ENCODE data around the gene RAPGEF5.
A peak's percentile ranks its signal among the peaks of the same experiment; 100 is the strongest.

RAPGEF5 gene

GRCh38 chr7:22208799-22209198 lies 148.2 kb downstream of the RAPGEF5 start:
- Histone ChIP-seq H3K14ac (ENCODE audit: low read length) (no peak overlapping the region), H3K4me1 (ENCODE audit: control insufficient read depth in 1 of 2, insufficient read depth in 2 of 2, low read length in 2 of 2) (no peaks in the 10 kb centered on the region)
- WGBS (ENCODE audit: extremely low coverage, insufficient coverage, insufficient read length): no CpG with 5 or more reads among the region's 2 CpGs

GRCh38 chr7:22207724-22208225 lies 149.2 kb downstream of the RAPGEF5 start:
- Histone ChIP-seq H3K4ac (ENCODE audit: low read depth, low read length) (no peak overlapping the region), H3K27me3 (ENCODE audit: insufficient read depth, low read length) (no peaks in the 10 kb centered on the region), H3K18ac (ENCODE audit: low read length) (no peak overlapping the region), H4K8ac (ENCODE audit: low read depth, low read length) (no peak overlapping the region), H3K9ac (ENCODE audit: low read length) (no peak overlapping the region), H3K23ac (ENCODE audit: low read length) (no peak overlapping the region), H3K79me1 (ENCODE audit: low read length) (no peaks in the 10 kb centered on the region), H3K4me3 (ENCODE audit: low read depth, low read length) (no peak overlapping the region), H3K9me3 (ENCODE audit: insufficient read depth, low read depth, low read length) (no peaks in the 10 kb centered on the region), H2AK5ac (ENCODE audit: low read length) (no peak overlapping the region), H2BK120ac (ENCODE audit: insufficient read depth, low read length, poor library complexity) (no peak overlapping the region), H3K79me2 (ENCODE audit: control insufficient read depth, insufficient read depth, low read length, poor library complexity) (no peaks in the 10 kb centered on the region), H3K4me1 (ENCODE audit: control insufficient read depth in 1 of 2, insufficient read depth in 2 of 2, low read length in 2 of 2) (no peaks in the 10 kb centered on the region), H4K91ac (ENCODE audit: low read depth, low read length) (no peak overlapping the region), H2BK12ac (ENCODE audit: low read length) (no peak overlapping the region), H3K14ac (ENCODE audit: low read length) (no peak overlapping the region), H3K27ac (ENCODE audit: low read depth, low read length) (no peak overlapping the region), H3K4me2 (ENCODE audit: low read length) (no peak overlapping the region), H4K12ac (ENCODE audit: low read depth, low read length) (no peak overlapping the region), H3K36me3 (ENCODE audit: control insufficient read depth in 1 of 2, insufficient read depth in 2 of 2, low read length in 2 of 2) (no peaks in the 10 kb centered on the region), H2AFZ (ENCODE audit: insufficient read depth, low read length, poor library complexity) (no peak overlapping the region), H2BK5ac (ENCODE audit: low read depth, low read length, poor library complexity) (no peak overlapping the region)
- no peak for DNase-seq
- no CpG with 5 or more reads among the region's 1 CpG for WGBS (ENCODE audit: extremely low coverage, insufficient coverage, insufficient read length)

More at GRCh38 chr7:22208799-22209198, 148.2 kb downstream of the RAPGEF5 start:
- no peak overlapping the region for H3K23ac ChIP-seq (ENCODE audit: low read length)
- no peak overlapping the region for H3K9ac ChIP-seq (ENCODE audit: low read length)
- H2BK12ac ChIP-seq (ENCODE audit: low read length): no peak overlapping the region
- H3K36me3 ChIP-seq (ENCODE audit: control insufficient read depth in 1 of 2, insufficient read depth in 2 of 2, low read length in 2 of 2): no peaks in the 10 kb centered on the region
- H3K9me3 ChIP-seq (ENCODE audit: insufficient read depth, low read depth, low read length): no peaks in the 10 kb centered on the region
- no peak overlapping the region for H3K18ac ChIP-seq (ENCODE audit: low read length)
- no peak overlapping the region for H3K4ac ChIP-seq (ENCODE audit: low read depth, low read length)
- no peak overlapping the region for H2AK5ac ChIP-seq (ENCODE audit: low read length)
- H3K27ac ChIP-seq (ENCODE audit: low read depth, low read length): no peak overlapping the region
- no peaks in the 10 kb centered on the region for H3K79me2 ChIP-seq (ENCODE audit: control insufficient read depth, insufficient read depth, low read length, poor library complexity)
- H3K4me2 ChIP-seq (ENCODE audit: low read length): no peak overlapping the region
- H3K79me1 ChIP-seq (ENCODE audit: low read length): no peaks in the 10 kb centered on the region
- H2BK120ac ChIP-seq (ENCODE audit: insufficient read depth, low read length, poor library complexity): no peak overlapping the region
- DNase-seq: no peak
- H2BK5ac ChIP-seq (ENCODE audit: low read depth, low read length, poor library complexity): no peak overlapping the region
- no peak overlapping the region for H4K12ac ChIP-seq (ENCODE audit: low read depth, low read length)
- no peak overlapping the region for H4K91ac ChIP-seq (ENCODE audit: low read depth, low read length)
- no peak overlapping the region for H3K4me3 ChIP-seq (ENCODE audit: low read depth, low read length)
- no peak overlapping the region for H2AFZ ChIP-seq (ENCODE audit: insufficient read depth, low read length, poor library complexity)
- H4K8ac ChIP-seq (ENCODE audit: low read depth, low read length): no peak overlapping the region
- no peaks in the 10 kb centered on the region for H3K27me3 ChIP-seq (ENCODE audit: insufficient read depth, low read length)

GRCh38 chr7:22205631-22206030 lies 151.3 kb downstream of the RAPGEF5 start:
- no peak overlapping the region for H2BK120ac ChIP-seq (ENCODE audit: insufficient read depth, low read length, poor library complexity)
- H2BK5ac ChIP-seq (ENCODE audit: low read depth, low read length, poor library complexity): no peak overlapping the region
- H3K27ac ChIP-seq (ENCODE audit: low read depth, low read length): no peak overlapping the region
- no peak overlapping the region for H3K23ac ChIP-seq (ENCODE audit: low read length)
- no peak overlapping the region for H4K12ac ChIP-seq (ENCODE audit: low read depth, low read length)
- no peak overlapping the region for H3K18ac ChIP-seq (ENCODE audit: low read length)
- H2AK5ac ChIP-seq (ENCODE audit: low read length): no peak overlapping the region
- H3K36me3 ChIP-seq (ENCODE audit: control insufficient read depth in 1 of 2, insufficient read depth in 2 of 2, low read length in 2 of 2): no peaks in the 10 kb centered on the region
- no peak overlapping the region for H3K4me2 ChIP-seq (ENCODE audit: low read length)
- no peak overlapping the region for H2BK12ac ChIP-seq (ENCODE audit: low read length)
- H4K91ac ChIP-seq (ENCODE audit: low read depth, low read length): no peak overlapping the region
- no peaks in the 10 kb centered on the region for H3K79me2 ChIP-seq (ENCODE audit: control insufficient read depth, insufficient read depth, low read length, poor library complexity)
- H3K9me3 ChIP-seq (ENCODE audit: insufficient read depth, low read depth, low read length): no peaks in the 10 kb centered on the region
- no peak overlapping the region for H3K9ac ChIP-seq (ENCODE audit: low read length)
- H4K8ac ChIP-seq (ENCODE audit: low read depth, low read length): no peak overlapping the region
- no peaks in the 10 kb centered on the region for H3K79me1 ChIP-seq (ENCODE audit: low read length)
- no peak overlapping the region for H3K14ac ChIP-seq (ENCODE audit: low read length)
- H3K4ac ChIP-seq (ENCODE audit: low read depth, low read length): no peak overlapping the region
- no peak overlapping the region for H2AFZ ChIP-seq (ENCODE audit: insufficient read depth, low read length, poor library complexity)
- DNase-seq: no peak
- no peak overlapping the region for H3K4me3 ChIP-seq (ENCODE audit: low read depth, low read length)
- no peaks in the 10 kb centered on the region for H3K4me1 ChIP-seq (ENCODE audit: control insufficient read depth in 1 of 2, insufficient read depth in 2 of 2, low read length in 2 of 2)
- H3K27me3 ChIP-seq (ENCODE audit: insufficient read depth, low read length): no peaks in the 10 kb centered on the region

- H4K12ac ChIP-seq (ENCODE audit: low read depth, low read length): no peak overlapping the region
- no peak overlapping the region for H2BK12ac ChIP-seq (ENCODE audit: low read length)
- H2BK5ac ChIP-seq (ENCODE audit: low read depth, low read length, poor library complexity): no peak overlapping the region
- no peak overlapping the region for H4K91ac ChIP-seq (ENCODE audit: low read depth, low read length)
- H4K8ac ChIP-seq (ENCODE audit: low read depth, low read length): no peak overlapping the region
- no peaks in the 10 kb centered on the region for H3K79me2 ChIP-seq (ENCODE audit: control insufficient read depth, insufficient read depth, low read length, poor library complexity)
- no peak overlapping the region for H3K23ac ChIP-seq (ENCODE audit: low read length)
- H3K4ac ChIP-seq (ENCODE audit: low read depth, low read length): no peak overlapping the region
- no CpG with 5 or more reads among the region's 4 CpGs for WGBS (ENCODE audit: extremely low coverage, insufficient coverage, insufficient read length)
- no peak overlapping the region for H3K9ac ChIP-seq (ENCODE audit: low read length)
- H3K9me3 ChIP-seq (ENCODE audit: insufficient read depth, low read depth, low read length): no peaks in the 10 kb centered on the region
- peak; percentile 61 to 88 for DNase-seq
- no peak overlapping the region for H3K4me2 ChIP-seq (ENCODE audit: low read length)
- H3K27me3 ChIP-seq (ENCODE audit: insufficient read depth, low read length): no peaks in the 10 kb centered on the region
- H3K4me3 ChIP-seq (ENCODE audit: low read depth, low read length): no peak overlapping the region
- no peak overlapping the region for H2AFZ ChIP-seq (ENCODE audit: insufficient read depth, low read length, poor library complexity)
- H3K18ac ChIP-seq (ENCODE audit: low read length): no peak overlapping the region
- H3K36me3 ChIP-seq (ENCODE audit: control insufficient read depth in 1 of 2, insufficient read depth in 2 of 2, low read length in 2 of 2): no peaks in the 10 kb centered on the region
- no peak overlapping the region for H2AK5ac ChIP-seq (ENCODE audit: low read length)
- H3K27ac ChIP-seq (ENCODE audit: low read depth, low read length): no peak overlapping the region
- H3K79me1 ChIP-seq (ENCODE audit: low read length): no peaks in the 10 kb centered on the region
- no peak overlapping the region for H2BK120ac ChIP-seq (ENCODE audit: insufficient read depth, low read length, poor library complexity)
- H3K4me1 ChIP-seq (ENCODE audit: control insufficient read depth in 1 of 2, insufficient read depth in 2 of 2, low read length in 2 of 2): no peaks in the 10 kb centered on the region
- no peak overlapping the region for H3K14ac ChIP-seq (ENCODE audit: low read length)
Observed at GRCh38 chr7:22204312-22204711, 152.6 kb downstream of the RAPGEF5 start.

Measured in trophoblast cell (in vitro differentiated cells and primary cell).